Measurements from ENCODE around the gene MESP2. TPM values are rescaled to one million over a fixed set of nuclear protein-coding genes. Genes with fewer than 3 reads are reported as not detected.

MESP2 gene
- total RNA-seq, 1 donor from 2014 or later: 0.29 TPM

DNA sequence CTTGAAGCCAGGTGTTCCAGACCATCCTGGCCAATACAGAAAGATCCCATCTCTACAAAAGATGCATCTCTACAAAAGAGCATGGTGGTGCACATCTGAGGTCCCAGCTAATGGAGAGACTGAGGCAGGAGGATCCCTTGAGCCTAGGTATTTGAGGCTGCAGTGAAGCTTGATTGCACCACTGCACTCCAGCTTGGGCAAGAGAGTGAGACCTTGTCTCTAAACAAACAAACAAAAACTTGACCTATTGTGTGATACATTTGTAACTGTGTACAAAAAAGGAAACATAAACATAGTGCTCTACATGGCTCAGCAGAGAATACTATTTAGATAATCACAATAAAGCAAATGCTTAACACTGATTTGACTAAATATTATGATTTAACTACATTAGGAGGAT is 19.9 kb downstream of the MESP2 start:
- no peak overlapping the region for H3K4me3 ChIP-seq (ENCODE audit: low read depth, low read length)
- H3K27me3 ChIP-seq (ENCODE audit: control insufficient read depth, insufficient read depth, low read length): no peaks in the 10 kb centered on the region
- DNase-seq (ENCODE audit: low read depth): no peak
- TF ChIP-seq, protein P1, sequence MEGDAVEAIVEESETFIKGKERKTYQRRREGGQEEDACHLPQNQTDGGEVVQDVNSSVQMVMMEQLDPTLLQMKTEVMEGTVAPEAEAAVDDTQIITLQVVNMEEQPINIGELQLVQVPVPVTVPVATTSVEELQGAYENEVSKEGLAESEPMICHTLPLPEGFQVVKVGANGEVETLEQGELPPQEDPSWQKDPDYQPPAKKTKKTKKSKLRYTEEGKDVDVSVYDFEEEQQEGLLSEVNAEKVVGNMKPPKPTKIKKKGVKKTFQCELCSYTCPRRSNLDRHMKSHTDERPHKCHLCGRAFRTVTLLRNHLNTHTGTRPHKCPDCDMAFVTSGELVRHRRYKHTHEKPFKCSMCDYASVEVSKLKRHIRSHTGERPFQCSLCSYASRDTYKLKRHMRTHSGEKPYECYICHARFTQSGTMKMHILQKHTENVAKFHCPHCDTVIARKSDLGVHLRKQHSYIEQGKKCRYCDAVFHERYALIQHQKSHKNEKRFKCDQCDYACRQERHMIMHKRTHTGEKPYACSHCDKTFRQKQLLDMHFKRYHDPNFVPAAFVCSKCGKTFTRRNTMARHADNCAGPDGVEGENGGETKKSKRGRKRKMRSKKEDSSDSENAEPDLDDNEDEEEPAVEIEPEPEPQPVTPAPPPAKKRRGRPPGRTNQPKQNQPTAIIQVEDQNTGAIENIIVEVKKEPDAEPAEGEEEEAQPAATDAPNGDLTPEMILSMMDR (IDR thresholded peaks at IDR 0.05; ENCODE audit: insufficient read depth, low read length, poor library complexity, severe bottlenecking): no peak
- peaks cover 1% of the 10 kb centered on the region for H3K36me3 ChIP-seq (ENCODE audit: control insufficient read depth, insufficient read depth, low read length)

DNA sequence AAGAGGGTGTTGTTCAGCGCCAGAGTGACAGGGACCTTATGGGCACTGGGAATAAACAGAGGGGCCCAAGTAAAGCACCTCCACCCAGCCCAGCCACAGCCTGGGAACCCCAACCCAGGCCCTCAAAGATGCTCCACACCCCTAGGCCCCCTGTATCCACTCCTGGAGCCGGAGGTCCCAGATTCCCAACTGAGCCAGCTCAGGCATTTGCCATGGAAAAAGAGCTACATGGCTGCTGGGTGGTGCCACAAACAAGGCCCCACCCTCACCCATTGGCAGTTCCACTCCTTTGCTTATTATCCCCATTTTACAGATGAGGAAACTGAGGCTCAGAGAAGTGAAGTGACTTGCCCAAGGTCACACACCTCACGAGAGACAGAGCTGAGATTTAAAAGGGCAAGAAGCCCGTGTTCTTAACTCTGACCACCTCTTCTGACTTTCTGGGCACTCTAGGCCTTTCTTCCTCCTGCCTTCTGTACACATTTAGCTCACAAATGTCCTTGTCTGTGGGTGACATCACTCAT is 21.6 kb downstream of the MESP2 start:
- TF ChIP-seq, protein P1 (IDR thresholded peaks at IDR 0.05; ENCODE audit: insufficient read depth, low read length, poor library complexity, severe bottlenecking): no peak
- no peaks in the 10 kb centered on the region for H3K27me3 ChIP-seq (ENCODE audit: control insufficient read depth, insufficient read depth, low read length)
- no peak for DNase-seq (ENCODE audit: low read depth)
- H3K4me3 ChIP-seq (ENCODE audit: low read depth, low read length): no peak overlapping the region
- peaks cover 1% of the 10 kb centered on the region for H3K36me3 ChIP-seq (ENCODE audit: control insufficient read depth, insufficient read depth, low read length)

DNA sequence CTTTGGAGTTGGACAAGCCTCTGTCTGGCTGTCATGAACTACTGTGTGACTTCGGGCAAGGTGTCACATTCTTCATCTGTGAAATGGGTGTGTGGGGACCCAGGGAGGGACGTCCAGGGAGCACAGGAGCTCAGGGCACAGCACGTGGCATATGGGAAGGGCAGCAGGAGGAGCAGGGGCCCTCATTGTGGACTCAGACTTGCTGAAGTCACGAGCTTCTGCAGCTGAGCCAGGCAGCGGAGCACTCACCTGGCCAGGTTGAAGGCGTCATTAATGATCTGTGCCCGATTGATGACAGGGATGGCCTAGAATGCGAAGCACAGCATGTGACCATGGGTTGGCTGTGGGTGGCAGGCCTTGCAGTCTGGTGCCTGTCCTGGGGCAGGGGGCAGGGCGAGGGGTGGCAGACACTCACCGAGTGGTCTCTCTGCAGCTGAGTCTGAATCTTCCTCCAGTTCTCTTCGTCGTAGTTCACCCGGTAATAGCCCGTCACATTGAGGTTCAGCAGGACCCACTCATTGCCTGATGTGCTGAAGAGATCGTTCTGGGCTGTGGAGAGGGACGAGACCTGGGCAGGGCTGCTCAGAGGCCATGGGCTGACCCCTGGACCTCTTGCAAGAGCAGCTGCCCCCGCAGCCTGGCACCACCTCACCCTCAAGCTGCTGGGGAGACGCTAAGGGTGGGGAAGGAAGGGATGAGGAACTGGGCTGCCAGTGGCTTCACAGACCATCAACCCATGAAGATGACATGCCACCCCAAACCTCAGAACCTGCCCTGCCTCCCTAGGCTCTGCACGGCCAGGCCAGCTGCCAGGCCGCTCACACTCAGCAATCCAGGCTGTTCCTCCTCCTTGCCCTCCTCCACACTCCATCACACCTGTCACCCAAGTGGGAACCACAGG is 23.1 kb downstream of the MESP2 start:
- DNase-seq (ENCODE audit: low read depth): no peak
- Histone ChIP-seq H3K27me3 (ENCODE audit: control insufficient read depth, insufficient read depth, low read length) (no peaks in the 10 kb centered on the region), H3K36me3 (ENCODE audit: control insufficient read depth, insufficient read depth, low read length) (peaks cover 1% of the 10 kb centered on the region), H3K4me3 (ENCODE audit: low read depth, low read length) (no peak overlapping the region)
- TF ChIP-seq, protein P1 (IDR thresholded peaks at IDR 0.05; ENCODE audit: insufficient read depth, low read length, poor library complexity, severe bottlenecking): no peak

DNA sequence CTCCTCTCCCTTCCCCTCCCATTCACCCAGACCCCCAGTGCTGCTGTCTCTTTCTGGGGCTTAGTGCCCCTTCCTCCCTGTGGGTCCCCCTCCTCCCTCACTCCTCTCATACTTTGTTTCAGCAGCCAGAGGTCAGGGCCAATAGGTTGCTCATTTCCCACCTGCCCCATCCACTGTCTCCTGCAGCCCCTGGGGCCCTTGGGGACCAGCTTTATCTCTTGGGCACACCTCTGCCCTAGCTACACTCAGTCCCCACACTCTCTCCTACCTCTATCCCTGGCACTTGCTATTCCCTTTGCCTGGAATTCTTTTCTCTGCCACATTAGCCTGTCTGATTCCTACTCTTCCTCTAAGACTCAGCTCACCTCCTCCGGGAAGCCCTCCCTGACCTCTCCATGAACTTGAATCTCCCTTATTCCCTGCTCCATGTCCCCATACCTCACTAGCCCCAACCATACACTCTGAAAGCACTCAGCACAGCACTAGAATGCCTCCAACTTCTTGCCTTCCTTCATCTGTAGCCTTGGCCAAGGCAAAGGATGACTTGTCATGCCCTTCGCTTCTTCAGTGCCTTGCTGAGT is 23.9 kb downstream of the MESP2 start:
- H3K4me3 ChIP-seq (ENCODE audit: low read depth, low read length): no peak overlapping the region
- H3K27me3 ChIP-seq (ENCODE audit: control insufficient read depth, insufficient read depth, low read length): no peaks in the 10 kb centered on the region
- H3K36me3 ChIP-seq (ENCODE audit: control insufficient read depth, insufficient read depth, low read length): peaks cover 1% of the 10 kb centered on the region
- DNase-seq (ENCODE audit: low read depth): no peak
- TF ChIP-seq, protein P1 (IDR thresholded peaks at IDR 0.05; ENCODE audit: insufficient read depth, low read length, poor library complexity, severe bottlenecking): no peak

DNA sequence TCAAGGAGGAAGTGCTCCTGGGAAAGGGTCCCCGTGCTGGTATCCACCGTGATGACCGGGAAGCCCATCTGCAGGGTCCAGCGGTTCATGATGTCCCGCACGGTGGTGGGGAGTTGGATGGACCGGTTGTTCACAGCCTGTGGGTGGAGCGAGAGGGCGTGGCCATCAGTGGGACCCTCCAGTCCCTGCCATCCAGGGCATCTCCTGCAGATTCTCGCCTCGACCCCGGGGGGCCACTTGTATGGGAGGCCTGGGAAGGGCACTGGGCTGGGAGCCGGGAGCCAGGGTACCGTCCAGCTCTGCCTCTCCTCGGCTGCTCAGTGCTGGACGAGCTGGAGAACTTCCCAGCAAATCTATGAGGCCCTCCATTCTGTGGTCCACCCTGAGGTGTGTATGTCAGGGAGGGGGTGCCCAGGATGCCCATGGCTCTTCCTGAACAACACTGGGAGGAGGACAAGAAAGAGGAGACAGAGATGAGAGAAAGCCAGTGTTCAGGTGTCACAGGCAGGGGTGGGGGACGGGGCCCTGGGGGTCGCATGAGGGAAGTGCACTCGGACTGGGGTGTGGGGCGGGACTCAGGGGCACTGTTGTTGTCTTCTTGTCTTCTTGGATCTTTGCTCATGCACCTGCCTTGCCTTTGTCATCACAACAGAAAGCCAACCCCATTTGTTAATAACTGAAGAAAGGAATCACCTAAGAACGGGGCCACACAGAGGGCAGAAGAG is 25.5 kb downstream of the MESP2 start:
- DNase-seq (ENCODE audit: low read depth): no peak
- TF ChIP-seq, protein P1 (IDR thresholded peaks at IDR 0.05; ENCODE audit: insufficient read depth, low read length, poor library complexity, severe bottlenecking): no peak
- H3K36me3 ChIP-seq (ENCODE audit: control insufficient read depth, insufficient read depth, low read length): peaks cover 1% of the 10 kb centered on the region
- H3K27me3 ChIP-seq (ENCODE audit: control insufficient read depth, insufficient read depth, low read length): no peaks in the 10 kb centered on the region
- H3K4me3 ChIP-seq (ENCODE audit: low read depth, low read length): no peak overlapping the region

Data from kidney epithelial cell (primary cell).